GM12878 (cell line): ENCODE measurements around the gene KRTAP10-5. TPM values are rescaled to one million over a fixed set of nuclear protein-coding genes. Genes with fewer than 3 reads are reported as not detected.

Experiments used
- ATAC-seq: fragments of 200-7000 bp; cut with Tn5 transposase; 3 replicates; pipeline ENCODE4 v1.9.1; 2020; ENCODE audit warnings: mild to moderate bottlenecking, moderate library complexity
- BruUV-seq: library from RNA; stranded (reverse); fragments of 400-500 nt; replicated peaks from 2 replicates; lab custom pipeline; 2021; lab: Mats Ljungman, UMichigan
- CTCF ChIA-PET: fragments of 300-600 bp; sonication (Branson Sonifier 250); formaldehyde crosslinking; extraction: SDS; loops from one replicate; lab custom pipeline; 2021; ENCODE audit warnings: inconsistent platforms; lab: Yijun Ruan, JAX
- POLR2A ChIA-PET: fragments of 350-600 bp; formaldehyde crosslinking; extraction: SDS; loops from one replicate; lab custom pipeline; 2021; ENCODE audit warnings: inconsistent platforms; lab: Charles Lee
- RAD21 ChIA-PET: fragments of 300-600 bp; sonication (Branson Sonifier 250); formaldehyde crosslinking; loops from one replicate; lab custom pipeline; 2023; ENCODE audit warnings: antibody characterized with exemption; ENCODE audit not compliant: unreplicated experiment; lab: Charles Lee
- SMC1A ChIA-PET: fragments of 300-600 bp; sonication (Branson Sonifier 250); formaldehyde crosslinking; loops from one replicate; lab custom pipeline; 2023; ENCODE audit not compliant: unreplicated experiment, uncharacterized antibody; lab: Charles Lee
- DNase-seq: peaks from one replicate; pipeline ENCODE4 v3.0.0-alpha.2; 2011; ENCODE audit warnings: low read depth, low spot score
- FAIRE-seq: peaks from 3 replicates; lab custom pipeline; 2011; peaks lifted over from hg19 to GRCh38; lab: Jason Lieb, UNC
- H2AFZ ChIP-seq: 2 replicates; pipeline ENCODE4 v1.6.0; 2011; ENCODE audit warnings: low read depth, low read length, control low read depth; ENCODE audit not compliant: control insufficient read depth
- H3K27ac ChIP-seq: 2 replicates; pipeline ENCODE4 v1.5.1; 2011; ENCODE audit warnings: control low read depth; ENCODE audit not compliant: control insufficient read depth, insufficient read depth
- H3K27me3 ChIP-seq, 2 experiments: replicated peaks in 1 of 2; 2 replicates each; pipeline versions ENCODE4 v1.6.0 to v1.6.1; 2011; ENCODE audit warnings: low read length in 1 of 2; ENCODE audit not compliant: control insufficient read depth in 2 of 2, insufficient read depth in 2 of 2
- H3K36me3 ChIP-seq, 2 experiments: 2 replicates each; pipeline ENCODE4 v1.5.1; 2011; ENCODE audit warnings: low read length in 1 of 2; ENCODE audit not compliant: control insufficient read depth in 2 of 2, insufficient read depth in 2 of 2
- H3K4me1 ChIP-seq: 2 replicates; pipeline ENCODE4 v1.6.1; 2011; ENCODE audit warnings: mild to moderate bottlenecking, low read length, moderate library complexity, mixed read lengths; ENCODE audit not compliant: control insufficient read depth, insufficient read depth
- H3K4me2 ChIP-seq: 2 replicates; pipeline ENCODE4 v1.6.0; 2011; ENCODE audit warnings: control low read depth; ENCODE audit not compliant: control insufficient read depth, insufficient read depth
- H3K4me3 ChIP-seq: fragments of 200-600 bp; sonication (generic); 2 replicates; pipeline ENCODE4 v1.5.1; 2016
- H3K79me2 ChIP-seq: 2 replicates; pipeline ENCODE4 v1.6.0; 2011; ENCODE audit warnings: low read length; ENCODE audit not compliant: control insufficient read depth, insufficient read depth
- H3K9ac ChIP-seq: 2 replicates; pipeline ENCODE4 v1.8.0; 2011; ENCODE audit warnings: low read length, control low read depth, mixed read lengths; ENCODE audit not compliant: control insufficient read depth, insufficient read depth
- H3K9me3 ChIP-seq: replicated peaks from 3 replicates; pipeline ENCODE4 v1.5.1; 2011; ENCODE audit warnings: mild to moderate bottlenecking, low read length; ENCODE audit not compliant: control insufficient read depth, insufficient read depth
- H4K20me1 ChIP-seq: 2 replicates; pipeline ENCODE4 v1.6.0; 2011; ENCODE audit not compliant: control insufficient read depth, insufficient read depth
- CBFB ChIP-seq: IDR thresholded peaks from 2 replicates; pipeline ENCODE4 v1.6.1; 2016; ENCODE audit warnings: antibody characterized with exemption, low read depth
- CHD2 ChIP-seq: IDR thresholded peaks from 2 replicates; pipeline ENCODE4 v1.6.1; 2011; ENCODE audit warnings: low read depth, low read length, improper control_type of control experiment, borderline replicate concordance
- CREB1 ChIP-seq: IDR thresholded peaks from 2 replicates; pipeline ENCODE4 v1.6.1; 2012; ENCODE audit warnings: low read depth, mild to moderate bottlenecking, inconsistent platforms
- ETV6 ChIP-seq, 2 experiments: fragments of 450-650 bp in 1 of 2; IDR thresholded peaks in 1 of 2; conservative IDR thresholded peaks in 1 of 2; 2 replicates each; pipeline ENCODE4 v1.6.1; 2014; ENCODE audit warnings: antibody characterized with exemption in 1 of 2, borderline replicate concordance in 1 of 2, low read depth in 1 of 2, mild to moderate bottlenecking in 1 of 2, moderate library complexity in 1 of 2
- FOS ChIP-seq: IDR thresholded peaks from 3 replicates; pipeline ENCODE4 v1.6.1; 2011; ENCODE audit warnings: borderline replicate concordance; ENCODE audit not compliant: insufficient read length; ENCODE audit errors: extremely low read depth
- IKZF1 ChIP-seq: fragments of 450-650 bp; conservative IDR thresholded peaks from 2 replicates; pipeline ENCODE4 v1.6.1; 2017; ENCODE audit warnings: antibody characterized with exemption, mild to moderate bottlenecking
- LARP7 ChIP-seq: fragments of 450-650 bp; IDR thresholded peaks from 2 replicates; pipeline ENCODE4 v1.6.1; 2017; ENCODE audit warnings: mild to moderate bottlenecking
- NR2C1 ChIP-seq: fragments of 450-650 bp; IDR thresholded peaks from 2 replicates; pipeline ENCODE4 v1.6.1; 2017; ENCODE audit warnings: antibody characterized with exemption, mild to moderate bottlenecking, moderate library complexity
- YY1 ChIP-seq: IDR thresholded peaks from 2 replicates; pipeline ENCODE4 v1.6.1; 2011; ENCODE audit warnings: low read depth, mild to moderate bottlenecking, low read length
- ZNF274 ChIP-seq: IDR thresholded peaks from one replicate; pipeline ENCODE4 v1.8.0; 2011; ENCODE audit not compliant: insufficient read length, insufficient read depth
- WGBS: methylation state at CpG from one replicate; pipeline ENCODE4 v1.1.6; 2016; ENCODE audit warnings: low lambda C conversion rate; ENCODE audit not compliant: insufficient replicate concordance, insufficient coverage; ENCODE audit errors: missing lambda C conversion rate; 5-methylcytosine and 5-hydroxymethylcytosine counted together
- in situ Hi-C: fragments of 300-500 bp; cut with MboI; formaldehyde crosslinking; loops from 9 replicates; pipeline ENCODE4 v1.14.3; 2018; ENCODE audit warnings: mixed read lengths
- intact Hi-C: fragments of 100-400 bp; cut with micrococcal nuclease; formaldehyde crosslinking; loops from one replicate; pipeline ENCODE4 v1.14.2; 2022; ENCODE audit not compliant: unreplicated experiment
- polyA plus RNA-seq, 11 experiments: library from polyadenylated mRNA; depleted of rRNA in 4 of 11; unstranded in 6 of 11; stranded (reverse) in 5 of 11; fragments of >200 nt; fragmentation: Nextera tagmentation in 4 of 11; fragmentation: Illumina TruSeq in 1 of 11; extraction: Ambion mirVana in 4 of 11; extraction: Trizol in 1 of 11; gene quantifications; 1 replicate in 1 of 11; 2 replicates in 10 of 11; pipeline versions ENCODE4 v1.2.1 to v1.2.3, GENCODE V29; 2011 to 2016; ENCODE audit warnings: inconsistent platforms in 2 of 11, missing spikeins in 2 of 11, low read depth in 1 of 11
- total RNA-seq, 4 experiments: library from RNA; depleted of rRNA in 3 of 4; stranded (reverse); fragments of >200 nt in 3 of 4; fragmentation: Illumina TruSeq in 1 of 4; extraction: Trizol in 1 of 4; gene quantifications; 2 replicates each; pipeline versions ENCODE4 v1.2.1 to v1.2.3, GENCODE V29; 2013 to 2021
- TF ChIP-seq, protein P1 (sequence below): fragments of 450-650 bp; IDR thresholded peaks from 2 replicates; pipeline ENCODE4 v1.6.1; 2017; ENCODE audit warnings: mild to moderate bottlenecking, moderate library complexity
- TF ChIP-seq, protein P2 (sequence below): fragments of 450-650 bp; IDR thresholded peaks from 2 replicates; pipeline ENCODE4 v1.6.1; 2016; ENCODE audit warnings: mild to moderate bottlenecking, moderate library complexity, borderline replicate concordance
- TF ChIP-seq, protein P3 (sequence below): fragments of 450-650 bp; IDR thresholded peaks from 2 replicates; pipeline ENCODE4 v1.6.1; 2018; ENCODE audit warnings: borderline replicate concordance, mild to moderate bottlenecking; ENCODE audit not compliant: partially characterized antibody

KRTAP10-5 gene
- total and polyA plus RNA-seq, 10 of the 15 experiments (the other 5 are each of a cell fraction or from before 2014, with no cell fraction given), result not detected

DNA sequence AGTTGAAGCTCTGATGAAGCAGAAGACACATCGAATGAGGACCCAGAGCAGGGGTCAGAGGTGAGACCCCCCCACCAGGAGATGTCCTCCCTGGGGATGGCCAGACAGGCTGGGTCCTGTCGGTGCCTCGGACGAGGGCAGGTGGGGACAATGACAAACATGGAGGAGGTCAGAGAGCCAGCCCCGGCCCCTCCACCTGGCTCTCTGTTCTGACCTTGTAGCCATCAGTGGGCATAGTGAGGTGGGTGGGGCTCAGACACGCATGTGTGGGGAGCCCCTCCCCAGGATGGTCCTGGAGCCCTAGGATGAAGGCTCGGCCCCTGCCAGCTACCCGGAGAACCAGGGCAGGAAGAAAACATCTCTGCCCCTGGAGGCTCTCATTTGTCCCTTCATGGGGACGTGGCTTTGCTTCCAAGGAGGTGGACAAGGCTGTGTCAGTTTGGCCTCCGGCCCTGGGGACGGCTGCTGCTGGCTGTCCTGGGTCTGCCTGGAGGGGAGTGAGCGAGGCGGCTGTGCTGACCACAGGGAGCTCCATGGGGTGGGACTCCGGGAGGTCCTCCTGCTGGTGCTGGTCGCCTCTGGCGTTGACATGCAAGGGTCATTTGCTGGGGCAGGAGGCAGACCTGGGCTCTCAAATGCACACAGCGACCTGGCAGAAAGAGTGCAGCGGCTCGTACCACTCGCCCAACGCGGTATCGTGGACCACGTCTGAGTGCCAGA is 9.3 kb upstream of the KRTAP10-5 start:
- CTCF ChIA-PET, result no interaction called here
- in situ Hi-C loops, result no loop called here
- no peak for TF ChIP-seq FOS
- TF ChIP-seq, protein P1, sequence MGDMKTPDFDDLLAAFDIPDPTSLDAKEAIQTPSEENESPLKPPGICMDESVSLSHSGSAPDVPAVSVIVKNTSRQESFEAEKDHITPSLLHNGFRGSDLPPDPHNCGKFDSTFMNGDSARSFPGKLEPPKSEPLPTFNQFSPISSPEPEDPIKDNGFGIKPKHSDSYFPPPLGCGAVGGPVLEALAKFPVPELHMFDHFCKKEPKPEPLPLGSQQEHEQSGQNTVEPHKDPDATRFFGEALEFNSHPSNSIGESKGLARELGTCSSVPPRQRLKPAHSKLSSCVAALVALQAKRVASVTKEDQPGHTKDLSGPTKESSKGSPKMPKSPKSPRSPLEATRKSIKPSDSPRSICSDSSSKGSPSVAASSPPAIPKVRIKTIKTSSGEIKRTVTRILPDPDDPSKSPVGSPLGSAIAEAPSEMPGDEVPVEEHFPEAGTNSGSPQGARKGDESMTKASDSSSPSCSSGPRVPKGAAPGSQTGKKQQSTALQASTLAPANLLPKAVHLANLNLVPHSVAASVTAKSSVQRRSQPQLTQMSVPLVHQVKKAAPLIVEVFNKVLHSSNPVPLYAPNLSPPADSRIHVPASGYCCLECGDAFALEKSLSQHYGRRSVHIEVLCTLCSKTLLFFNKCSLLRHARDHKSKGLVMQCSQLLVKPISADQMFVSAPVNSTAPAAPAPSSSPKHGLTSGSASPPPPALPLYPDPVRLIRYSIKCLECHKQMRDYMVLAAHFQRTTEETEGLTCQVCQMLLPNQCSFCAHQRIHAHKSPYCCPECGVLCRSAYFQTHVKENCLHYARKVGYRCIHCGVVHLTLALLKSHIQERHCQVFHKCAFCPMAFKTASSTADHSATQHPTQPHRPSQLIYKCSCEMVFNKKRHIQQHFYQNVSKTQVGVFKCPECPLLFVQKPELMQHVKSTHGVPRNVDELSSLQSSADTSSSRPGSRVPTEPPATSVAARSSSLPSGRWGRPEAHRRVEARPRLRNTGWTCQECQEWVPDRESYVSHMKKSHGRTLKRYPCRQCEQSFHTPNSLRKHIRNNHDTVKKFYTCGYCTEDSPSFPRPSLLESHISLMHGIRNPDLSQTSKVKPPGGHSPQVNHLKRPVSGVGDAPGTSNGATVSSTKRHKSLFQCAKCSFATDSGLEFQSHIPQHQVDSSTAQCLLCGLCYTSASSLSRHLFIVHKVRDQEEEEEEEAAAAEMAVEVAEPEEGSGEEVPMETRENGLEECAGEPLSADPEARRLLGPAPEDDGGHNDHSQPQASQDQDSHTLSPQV, result no peak
- no peak for TF ChIP-seq YY1
- TF ChIP-seq CHD2, result no peak
- no peak for TF ChIP-seq NR2C1
- TF ChIP-seq LARP7, result no peak
- TF ChIP-seq ETV6 (conservative IDR thresholded peaks at IDR 0.05 in 1 of 2, IDR thresholded peaks at IDR 0.05 in 1 of 2; ENCODE audit: borderline replicate concordance in 1 of 2, low read depth in 1 of 2), result no peak
- TF ChIP-seq, protein P2, sequence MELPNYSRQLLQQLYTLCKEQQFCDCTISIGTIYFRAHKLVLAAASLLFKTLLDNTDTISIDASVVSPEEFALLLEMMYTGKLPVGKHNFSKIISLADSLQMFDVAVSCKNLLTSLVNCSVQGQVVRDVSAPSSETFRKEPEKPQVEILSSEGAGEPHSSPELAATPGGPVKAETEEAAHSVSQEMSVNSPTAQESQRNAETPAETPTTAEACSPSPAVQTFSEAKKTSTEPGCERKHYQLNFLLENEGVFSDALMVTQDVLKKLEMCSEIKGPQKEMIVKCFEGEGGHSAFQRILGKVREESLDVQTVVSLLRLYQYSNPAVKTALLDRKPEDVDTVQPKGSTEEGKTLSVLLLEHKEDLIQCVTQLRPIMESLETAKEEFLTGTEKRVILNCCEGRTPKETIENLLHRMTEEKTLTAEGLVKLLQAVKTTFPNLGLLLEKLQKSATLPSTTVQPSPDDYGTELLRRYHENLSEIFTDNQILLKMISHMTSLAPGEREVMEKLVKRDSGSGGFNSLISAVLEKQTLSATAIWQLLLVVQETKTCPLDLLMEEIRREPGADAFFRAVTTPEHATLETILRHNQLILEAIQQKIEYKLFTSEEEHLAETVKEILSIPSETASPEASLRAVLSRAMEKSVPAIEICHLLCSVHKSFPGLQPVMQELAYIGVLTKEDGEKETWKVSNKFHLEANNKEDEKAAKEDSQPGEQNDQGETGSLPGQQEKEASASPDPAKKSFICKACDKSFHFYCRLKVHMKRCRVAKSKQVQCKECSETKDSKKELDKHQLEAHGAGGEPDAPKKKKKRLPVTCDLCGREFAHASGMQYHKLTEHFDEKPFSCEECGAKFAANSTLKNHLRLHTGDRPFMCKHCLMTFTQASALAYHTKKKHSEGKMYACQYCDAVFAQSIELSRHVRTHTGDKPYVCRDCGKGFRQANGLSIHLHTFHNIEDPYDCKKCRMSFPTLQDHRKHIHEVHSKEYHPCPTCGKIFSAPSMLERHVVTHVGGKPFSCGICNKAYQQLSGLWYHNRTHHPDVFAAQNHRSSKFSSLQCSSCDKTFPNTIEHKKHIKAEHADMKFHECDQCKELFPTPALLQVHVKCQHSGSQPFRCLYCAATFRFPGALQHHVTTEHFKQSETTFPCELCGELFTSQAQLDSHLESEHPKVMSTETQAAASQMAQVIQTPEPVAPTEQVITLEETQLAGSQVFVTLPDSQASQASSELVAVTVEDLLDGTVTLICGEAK, result no peak
- no peak for TF ChIP-seq ZNF274
- no peak for TF ChIP-seq CBFB
- TF ChIP-seq CREB1, result no peak
- TF ChIP-seq IKZF1, result no peak
- TF ChIP-seq, protein P3, sequence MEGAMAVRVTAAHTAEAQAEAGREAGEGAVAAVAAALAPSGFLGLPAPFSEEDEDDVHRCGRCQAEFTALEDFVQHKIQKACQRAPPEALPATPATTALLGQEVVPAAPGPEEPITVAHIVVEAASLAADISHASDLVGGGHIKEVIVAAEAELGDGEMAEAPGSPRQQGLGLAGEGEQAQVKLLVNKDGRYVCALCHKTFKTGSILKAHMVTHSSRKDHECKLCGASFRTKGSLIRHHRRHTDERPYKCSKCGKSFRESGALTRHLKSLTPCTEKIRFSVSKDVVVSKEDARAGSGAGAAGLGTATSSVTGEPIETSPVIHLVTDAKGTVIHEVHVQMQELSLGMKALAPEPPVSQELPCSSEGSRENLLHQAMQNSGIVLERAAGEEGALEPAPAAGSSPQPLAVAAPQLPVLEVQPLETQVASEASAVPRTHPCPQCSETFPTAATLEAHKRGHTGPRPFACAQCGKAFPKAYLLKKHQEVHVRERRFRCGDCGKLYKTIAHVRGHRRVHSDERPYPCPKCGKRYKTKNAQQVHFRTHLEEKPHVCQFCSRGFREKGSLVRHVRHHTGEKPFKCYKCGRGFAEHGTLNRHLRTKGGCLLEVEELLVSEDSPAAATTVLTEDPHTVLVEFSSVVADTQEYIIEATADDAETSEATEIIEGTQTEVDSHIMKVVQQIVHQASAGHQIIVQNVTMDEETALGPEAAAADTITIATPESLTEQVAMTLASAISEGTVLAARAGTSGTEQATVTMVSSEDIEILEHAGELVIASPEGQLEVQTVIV, result no peak

More for the DNA sequence above, 9.3 kb upstream of the KRTAP10-5 start:
- no peak overlapping the region for H3K4me2 ChIP-seq
- POLR2A ChIA-PET, result no interaction called here
- ATAC-seq (no peak), DNase-seq (no peak), FAIRE-seq (no peak)
- intact Hi-C loops, result no loop called here
- H3K79me2 ChIP-seq, result no peaks in the 10 kb centered on the region
- H4K20me1 ChIP-seq, result no peaks in the 10 kb centered on the region
- no peaks in the 10 kb centered on the region for H3K9me3 ChIP-seq
- H3K4me1 ChIP-seq, result no peaks in the 10 kb centered on the region
- no peak overlapping the region for H3K27ac ChIP-seq
- H2AFZ ChIP-seq, result no peak overlapping the region
- H3K27me3 ChIP-seq, result no peaks in the 10 kb centered on the region
- BruUV-seq, result no TSS peak
- H3K4me3 ChIP-seq, result no peak overlapping the region
- H3K9ac ChIP-seq, result no peak overlapping the region
- no peaks in the 10 kb centered on the region for H3K36me3 ChIP-seq
- RAD21 ChIA-PET, result no interaction called here
- SMC1A ChIA-PET, result no interaction called here
- 46% methylated on average over 21 of the region's 24 CpGs for WGBS
